ENCODE data around the gene PTK6.

DNA sequence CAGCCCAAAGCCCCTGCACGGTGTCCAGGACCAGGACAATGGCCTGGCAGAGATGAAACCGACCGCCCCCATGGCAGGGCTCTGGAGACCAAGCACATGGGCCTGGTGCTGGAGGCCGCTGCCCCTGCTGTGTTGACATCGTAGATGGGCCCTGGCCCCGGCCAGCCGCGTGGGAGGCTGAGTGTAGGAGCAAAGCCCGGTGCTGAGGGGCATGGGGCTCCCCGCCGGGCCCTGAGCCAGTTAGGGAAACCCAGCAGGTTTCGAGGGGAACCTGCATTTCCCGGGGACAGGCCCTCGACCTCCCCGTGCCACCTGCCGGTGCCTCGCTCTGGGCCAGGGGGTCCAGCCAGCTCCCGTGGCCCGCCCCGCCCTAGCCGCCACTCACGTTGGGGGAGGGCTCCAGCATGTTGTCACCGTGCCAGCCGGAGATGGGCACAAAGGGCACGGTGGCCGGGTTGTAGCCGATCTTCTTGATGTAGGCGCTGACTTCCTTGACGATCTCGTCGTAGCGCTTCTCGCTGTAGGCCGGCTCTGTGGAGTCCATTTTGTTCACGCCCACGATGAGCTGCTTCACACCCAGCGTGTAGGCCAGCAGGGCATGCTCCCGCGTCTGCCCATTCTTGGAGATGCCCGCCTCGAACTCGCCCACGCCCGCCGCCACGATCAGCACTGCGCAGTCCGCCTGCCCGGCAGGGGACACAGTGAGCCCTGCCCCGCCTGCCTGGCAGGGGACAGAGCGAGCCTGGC is 42.6 kb downstream of the PTK6 start:
- TF ChIP-seq, protein P1, sequence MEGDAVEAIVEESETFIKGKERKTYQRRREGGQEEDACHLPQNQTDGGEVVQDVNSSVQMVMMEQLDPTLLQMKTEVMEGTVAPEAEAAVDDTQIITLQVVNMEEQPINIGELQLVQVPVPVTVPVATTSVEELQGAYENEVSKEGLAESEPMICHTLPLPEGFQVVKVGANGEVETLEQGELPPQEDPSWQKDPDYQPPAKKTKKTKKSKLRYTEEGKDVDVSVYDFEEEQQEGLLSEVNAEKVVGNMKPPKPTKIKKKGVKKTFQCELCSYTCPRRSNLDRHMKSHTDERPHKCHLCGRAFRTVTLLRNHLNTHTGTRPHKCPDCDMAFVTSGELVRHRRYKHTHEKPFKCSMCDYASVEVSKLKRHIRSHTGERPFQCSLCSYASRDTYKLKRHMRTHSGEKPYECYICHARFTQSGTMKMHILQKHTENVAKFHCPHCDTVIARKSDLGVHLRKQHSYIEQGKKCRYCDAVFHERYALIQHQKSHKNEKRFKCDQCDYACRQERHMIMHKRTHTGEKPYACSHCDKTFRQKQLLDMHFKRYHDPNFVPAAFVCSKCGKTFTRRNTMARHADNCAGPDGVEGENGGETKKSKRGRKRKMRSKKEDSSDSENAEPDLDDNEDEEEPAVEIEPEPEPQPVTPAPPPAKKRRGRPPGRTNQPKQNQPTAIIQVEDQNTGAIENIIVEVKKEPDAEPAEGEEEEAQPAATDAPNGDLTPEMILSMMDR (IDR thresholded peaks at IDR 0.05) = no peak
- no peak for TF ChIP-seq POLR2A (IDR thresholded peaks at IDR 0.05)

All from sigmoid colon (tissue), 3 donors.